ENCODE data around the gene MLLT10. TPM values are rescaled to one million over a fixed set of nuclear protein-coding genes. Genes with fewer than 3 reads are reported as not detected.

MLLT10 gene
- polyA plus RNA-seq, 3 donors: 45.1 to 51.5 (median 47.3) TPM

DNA sequence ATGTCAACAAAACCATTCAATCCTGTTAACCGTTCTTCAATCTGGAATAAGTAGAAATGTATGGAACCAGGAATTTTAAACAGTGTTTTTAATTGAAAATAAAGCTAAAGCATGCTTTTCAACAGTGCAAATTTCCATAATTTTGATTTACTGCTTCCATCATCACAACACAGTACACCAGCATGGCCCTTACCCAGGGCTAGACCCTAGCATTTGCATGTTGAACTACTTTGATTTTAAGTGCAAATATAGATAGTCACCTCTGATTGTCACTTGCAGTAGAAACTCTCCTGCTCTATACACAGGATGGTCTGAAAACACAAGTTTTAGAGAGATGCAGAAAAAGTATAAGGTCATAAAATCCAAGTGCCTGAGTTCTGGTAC, 20.6 kb upstream of the MLLT10 start:
- no peak for DNase-seq (ENCODE audit: extremely low read depth in 1 of 11, low read depth in 9 of 11, low spot score in 4 of 11)

DNA sequence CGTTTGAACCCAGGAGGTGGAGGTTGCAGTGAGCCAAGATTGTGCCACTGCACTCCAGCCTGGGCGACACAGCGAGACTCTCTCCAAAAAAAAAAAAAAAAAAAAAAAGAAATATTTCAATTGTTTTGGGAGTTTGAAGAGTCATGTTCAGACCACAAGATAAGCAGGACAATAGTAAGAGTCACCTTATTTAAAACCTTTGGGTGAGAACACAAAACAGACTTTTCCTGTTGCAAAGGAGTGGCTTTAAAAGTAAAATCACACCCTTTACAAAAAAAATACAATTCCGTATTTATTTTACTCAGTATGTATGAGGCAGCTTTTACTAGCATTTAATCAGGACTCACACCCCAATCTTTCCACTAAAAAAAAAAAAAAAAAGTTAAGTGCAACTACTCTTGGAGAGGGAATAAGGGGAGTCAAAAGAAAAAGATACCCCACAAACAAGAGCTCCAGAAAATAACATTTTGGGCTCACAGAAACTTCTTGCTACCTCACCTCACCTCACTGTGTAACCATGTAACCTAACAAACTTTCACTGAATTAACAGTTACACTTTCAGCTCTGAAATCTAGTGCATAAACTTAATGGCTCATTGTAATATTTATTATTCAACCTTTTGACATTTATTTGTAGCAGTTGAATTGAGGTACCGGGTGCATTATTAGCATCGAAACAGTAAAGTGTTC, 19.8 kb upstream of the MLLT10 start:
- DNase-seq (ENCODE audit: extremely low read depth in 1 of 11, low read depth in 9 of 11, low spot score in 4 of 11): peak in 1 of 11 donors; percentile 64

DNA sequence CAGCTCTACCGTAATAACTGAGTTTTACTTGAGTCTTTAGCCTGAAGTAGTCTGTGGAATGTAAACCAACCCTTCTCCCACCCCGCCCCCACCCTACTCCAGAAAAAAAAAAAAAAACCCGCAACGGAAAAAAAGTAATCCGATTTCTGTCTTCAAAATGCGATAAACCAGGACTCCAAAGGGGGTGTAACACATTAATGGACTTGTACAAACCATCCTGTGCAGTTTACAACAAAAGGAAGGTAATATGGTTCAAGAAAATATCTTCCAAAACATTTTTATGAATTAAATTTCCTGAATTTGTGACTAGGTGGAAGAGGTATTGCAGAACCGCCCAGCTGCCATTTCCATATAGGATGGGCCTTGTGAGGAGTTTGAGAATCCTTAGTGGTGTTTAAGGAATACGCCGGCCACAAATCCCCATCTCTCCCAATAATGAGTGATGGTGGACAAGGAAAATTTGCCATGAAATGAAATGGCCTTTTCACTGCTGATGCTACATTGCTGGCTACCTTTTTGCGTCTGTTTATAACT, 19.1 kb upstream of the MLLT10 start:
- peak in 1 of 11 donors; percentile 42 for DNase-seq (ENCODE audit: extremely low read depth in 1 of 11, low read depth in 9 of 11, low spot score in 4 of 11)

GRCh38 chr10:21515361-21516241, 18.4 kb upstream of the MLLT10 start:
- peak in 1 of 11 donors; percentile 53 for DNase-seq (ENCODE audit: extremely low read depth in 1 of 11, low read depth in 9 of 11, low spot score in 4 of 11)

DNA sequence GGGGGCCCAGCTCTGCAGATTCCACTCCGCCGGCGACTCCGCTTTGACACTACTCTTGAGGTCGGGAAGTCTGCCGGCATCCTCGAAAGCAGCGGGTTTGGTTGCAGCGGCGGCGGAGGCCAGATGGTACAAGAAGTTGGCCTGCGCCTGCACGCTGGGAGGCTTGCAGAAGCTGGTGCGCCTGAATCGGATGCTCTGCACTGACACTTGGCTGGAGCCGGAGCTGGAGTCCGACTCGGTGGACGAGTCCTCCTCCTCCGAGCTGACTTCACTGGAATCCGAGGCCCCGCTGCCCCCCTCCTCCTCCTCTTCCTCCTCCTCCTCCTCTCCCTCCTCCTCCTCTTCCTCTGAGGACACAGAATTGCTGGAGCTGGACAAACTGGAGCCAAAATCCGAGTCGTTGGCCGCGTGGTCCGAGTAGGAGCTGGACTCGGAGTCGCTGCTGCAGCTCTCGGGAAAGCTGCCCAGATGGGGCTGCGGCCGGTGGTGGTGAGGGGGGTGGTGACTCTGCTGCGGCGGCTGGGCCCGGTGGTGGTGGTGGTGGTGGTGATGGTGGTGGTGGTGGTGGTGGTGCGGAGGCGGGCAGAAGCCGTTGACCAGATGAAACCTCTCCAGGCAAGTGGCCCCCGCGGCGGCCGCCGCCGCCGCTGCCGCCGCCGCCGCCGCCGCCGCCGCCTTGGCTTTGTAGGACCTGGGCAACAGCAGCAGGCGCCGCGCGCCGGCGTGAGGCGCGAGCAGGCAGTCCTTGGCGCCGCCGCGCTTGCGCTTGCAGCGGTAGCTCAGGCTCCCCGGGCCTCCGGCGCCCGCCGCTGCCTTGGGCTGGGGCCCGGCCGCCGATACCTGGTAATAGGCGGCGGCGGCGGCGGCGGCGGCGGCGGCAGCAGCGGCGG, 17.5 kb upstream of the MLLT10 start:
- no peak for DNase-seq (ENCODE audit: extremely low read depth in 1 of 11, low read depth in 9 of 11, low spot score in 4 of 11)

- peak in 1 of 11 donors; percentile 67 for DNase-seq (ENCODE audit: extremely low read depth in 1 of 11, low read depth in 9 of 11, low spot score in 4 of 11)
These were observed 16.6 kb upstream of the MLLT10 start for GRCh38 chr10:21517134-21518031.

GRCh38 chr10:21518149-21518640, 15.8 kb upstream of the MLLT10 start:
- peak in 4 of 11 donors; percentile 85 to 88 (median 86) for DNase-seq (ENCODE audit: extremely low read depth in 1 of 11, low read depth in 9 of 11, low spot score in 4 of 11)

DNA sequence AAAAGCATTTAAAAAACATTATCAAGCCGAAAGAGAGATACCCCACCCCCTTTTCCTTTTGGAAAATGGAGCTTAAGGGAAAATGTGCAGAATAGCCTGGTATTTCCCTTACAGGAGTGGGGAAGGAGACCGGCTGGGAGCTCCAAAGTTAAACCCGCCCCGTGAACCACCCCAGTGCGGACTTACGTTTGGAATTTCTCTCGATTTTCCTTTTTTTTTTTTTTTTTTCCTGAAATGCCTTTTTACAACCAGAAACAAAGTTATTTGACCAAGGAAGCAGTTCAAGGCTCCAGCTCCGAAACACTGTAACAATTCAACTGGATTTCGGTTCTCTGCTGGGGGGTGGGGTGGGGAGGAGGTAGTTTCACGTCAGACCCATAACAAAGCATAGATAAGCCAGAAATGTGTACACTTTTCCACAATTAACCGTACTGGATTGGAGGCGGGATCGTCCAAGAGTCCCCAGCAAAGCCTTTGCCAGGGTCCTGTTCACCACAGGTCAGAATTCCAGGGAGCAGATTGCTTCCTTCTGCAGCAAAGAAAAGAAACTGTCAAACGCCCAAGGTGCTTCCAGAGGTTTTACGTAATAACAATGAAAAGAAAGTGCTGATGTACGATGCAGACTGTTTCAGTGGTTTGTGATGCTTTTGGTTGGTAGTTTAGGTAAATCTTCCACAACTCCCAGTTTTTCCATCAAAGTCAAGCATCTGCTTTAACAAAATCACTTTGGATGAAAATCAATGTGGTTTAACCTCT, 15.2 kb upstream of the MLLT10 start:
- DNase-seq (ENCODE audit: extremely low read depth in 1 of 11, low read depth in 9 of 11, low spot score in 4 of 11): peak in 1 of 11 donors; percentile 67

- peak in 1 of 11 donors; percentile 9 for DNase-seq (ENCODE audit: extremely low read depth in 1 of 11, low read depth in 9 of 11, low spot score in 4 of 11)
These were observed 14.6 kb upstream of the MLLT10 start for GRCh38 chr10:21519397-21519933.

DNA sequence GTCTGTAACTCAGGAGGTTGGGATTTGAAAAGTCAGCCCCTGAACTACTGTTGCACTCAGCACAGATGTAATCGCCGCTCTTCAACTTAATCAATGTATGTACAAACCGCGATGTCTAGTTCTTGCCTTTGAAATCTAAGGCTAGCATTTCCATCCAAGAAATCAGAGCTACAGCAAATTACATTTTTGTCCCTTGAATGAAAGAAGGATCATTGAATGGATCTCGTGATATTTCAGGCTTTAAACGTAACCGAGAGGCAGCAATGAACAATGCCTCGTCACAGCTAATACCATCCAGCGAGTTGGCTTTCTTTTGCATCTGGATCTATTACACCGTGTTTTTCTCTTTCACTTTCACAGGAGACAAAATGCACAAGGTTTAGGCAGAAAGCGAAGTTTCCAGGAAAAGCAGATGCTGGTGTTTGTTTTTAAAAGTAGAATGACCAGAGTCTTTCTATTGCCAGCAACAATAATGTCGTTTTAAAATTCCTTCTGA, 14.0 kb upstream of the MLLT10 start:
- peak in 1 of 11 donors; percentile 64 for DNase-seq (ENCODE audit: extremely low read depth in 1 of 11, low read depth in 9 of 11, low spot score in 4 of 11)

DNA sequence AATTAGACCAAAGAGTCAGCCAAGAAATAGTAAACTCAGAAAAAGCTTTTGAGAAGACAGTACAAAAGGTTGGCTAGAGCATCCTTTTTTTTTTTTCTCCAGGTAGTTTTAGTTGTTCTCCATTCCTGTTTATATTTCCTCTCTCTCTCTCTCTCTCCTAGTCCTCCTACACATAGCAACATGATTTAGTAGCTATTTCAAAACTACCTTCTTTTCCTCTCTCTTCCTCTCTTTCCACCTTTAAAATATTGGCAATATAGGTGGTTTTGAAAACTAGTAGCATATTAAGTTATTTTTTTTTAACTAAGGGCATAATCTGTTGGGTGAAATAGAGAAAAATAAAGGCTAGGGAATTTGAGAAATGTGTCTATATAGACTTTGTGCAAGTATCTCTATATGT, 13.5 kb upstream of the MLLT10 start:
- no peak for DNase-seq (ENCODE audit: extremely low read depth in 1 of 11, low read depth in 9 of 11, low spot score in 4 of 11)

DNA sequence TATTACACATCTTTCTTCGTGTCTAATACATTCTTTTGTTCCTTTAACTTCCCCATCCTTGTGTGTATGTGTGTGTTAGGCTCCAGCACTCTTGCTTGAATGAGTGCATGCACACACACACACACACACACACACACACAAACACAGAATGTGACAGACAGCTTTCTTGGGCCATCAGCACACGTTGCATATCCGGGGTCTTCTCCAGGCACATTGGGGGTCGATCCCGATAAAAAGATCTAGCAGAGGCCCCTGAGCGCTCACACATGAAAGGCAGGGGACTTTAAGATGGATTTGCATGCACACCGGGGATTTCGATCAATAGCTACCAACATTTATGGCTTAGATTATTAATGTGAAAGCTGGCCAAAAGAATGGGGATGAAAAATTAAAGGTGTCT, 13.1 kb upstream of the MLLT10 start:
- no peak for DNase-seq (ENCODE audit: extremely low read depth in 1 of 11, low read depth in 9 of 11, low spot score in 4 of 11)

DNA sequence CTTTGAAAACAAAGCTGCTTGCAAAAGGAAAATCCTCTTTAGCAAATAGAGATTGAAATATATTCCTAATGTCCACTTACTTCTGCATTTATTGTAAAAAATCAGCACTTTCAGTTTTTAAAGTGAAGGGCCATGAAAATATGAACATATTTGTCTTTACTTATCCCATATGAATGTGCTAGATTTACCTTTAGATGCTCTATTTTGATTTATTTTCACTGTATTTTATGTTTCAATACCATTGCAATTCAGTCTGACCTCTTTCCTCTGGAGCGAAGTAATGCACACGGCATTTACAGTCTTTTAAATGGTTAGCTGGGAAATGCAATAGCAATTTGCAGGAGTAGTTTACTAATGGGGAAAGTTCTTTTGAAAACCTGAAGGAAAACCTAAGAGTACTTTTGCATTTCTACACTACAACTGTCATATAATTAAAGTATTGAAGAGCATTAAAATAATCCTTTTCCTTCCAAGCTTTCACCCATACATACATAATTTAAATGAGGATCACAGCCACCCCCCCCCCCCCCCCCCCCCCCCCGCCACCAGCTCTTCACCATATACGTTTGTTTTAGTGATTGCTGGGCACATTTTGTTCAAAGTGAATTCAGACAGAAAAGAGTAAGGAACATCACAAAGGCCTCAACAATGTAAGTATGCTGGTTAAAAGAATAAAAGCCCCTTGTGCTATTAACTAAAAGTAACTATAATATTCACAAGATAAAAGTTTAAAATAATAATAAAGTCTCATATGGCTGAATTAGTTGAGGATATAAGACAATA, 12.1 kb upstream of the MLLT10 start:
- DNase-seq (ENCODE audit: extremely low read depth in 1 of 11, low read depth in 9 of 11, low spot score in 4 of 11): no peak

GRCh38 chr10:21522631-21523406, 11.2 kb upstream of the MLLT10 start:
- peak in 1 of 11 donors; percentile 17 for DNase-seq (ENCODE audit: extremely low read depth in 1 of 11, low read depth in 9 of 11, low spot score in 4 of 11)

GRCh38 chr10:21523557-21524008, 10.4 kb upstream of the MLLT10 start:
- peak in 1 of 11 donors; percentile 31 for DNase-seq (ENCODE audit: extremely low read depth in 1 of 11, low read depth in 9 of 11, low spot score in 4 of 11)
